VCaP (cell line): ENCODE measurements around the gene EYA2.

Experiments
- H3K27ac ChIP-seq: fragments of 450-650 bp; 2 replicates; pipeline ENCODE4 v1.5.1; 2017
- CTCF ChIP-seq: fragments of 450-650 bp; conservative IDR thresholded peaks from 2 replicates; pipeline ENCODE4 v1.5.1; 2017; ENCODE audit warnings: mild to moderate bottlenecking, moderate library complexity

Gene EYA2

GRCh38 chr20:47055699-47056369, 161.2 kb downstream of the EYA2 start:
- no peak for TF ChIP-seq CTCF
- H3K27ac ChIP-seq = no peak overlapping the region

DNA sequence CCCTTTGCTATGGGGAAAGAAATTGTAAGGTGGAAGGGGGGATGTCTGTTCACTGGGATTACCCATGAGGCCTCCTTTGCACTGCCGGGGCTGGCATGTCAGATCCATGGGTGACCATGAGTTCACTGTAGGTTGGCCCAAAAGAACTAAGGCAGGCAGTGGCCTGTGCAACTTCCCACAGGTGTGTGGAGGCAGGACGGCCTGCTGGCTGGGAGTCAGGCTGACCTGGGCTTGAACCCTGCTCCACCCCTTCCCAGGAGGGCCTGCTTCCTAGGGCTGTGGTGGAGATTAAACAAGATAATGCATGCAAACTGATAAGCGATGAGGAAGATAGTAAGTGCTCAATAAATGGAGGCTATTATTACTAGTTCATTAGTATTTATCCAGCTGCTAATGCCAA, 163.0 kb downstream of the EYA2 start:
- TF ChIP-seq CTCF = no peak
- no peak overlapping the region for H3K27ac ChIP-seq

DNA sequence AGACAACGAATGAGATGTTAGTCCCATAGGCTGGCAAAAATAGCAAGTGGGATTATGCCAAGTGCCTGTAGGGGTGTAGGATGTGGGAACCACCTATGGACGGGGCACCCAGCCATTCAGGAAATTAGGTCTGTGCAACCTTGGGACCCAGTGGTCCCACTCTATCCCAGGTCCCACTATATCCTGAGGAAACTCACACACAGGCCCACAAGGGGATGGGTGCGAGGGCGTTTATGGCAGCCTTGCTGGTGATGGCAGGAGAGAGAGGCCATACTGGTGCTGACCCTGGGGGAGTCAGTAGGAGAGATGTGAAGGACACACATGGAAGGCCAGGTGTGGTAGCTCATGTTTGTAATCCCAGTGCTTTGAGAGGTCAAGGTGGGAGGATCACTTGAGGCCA, 163.6 kb downstream of the EYA2 start:
- TF ChIP-seq CTCF = no peak
- H3K27ac ChIP-seq = no peak overlapping the region

DNA sequence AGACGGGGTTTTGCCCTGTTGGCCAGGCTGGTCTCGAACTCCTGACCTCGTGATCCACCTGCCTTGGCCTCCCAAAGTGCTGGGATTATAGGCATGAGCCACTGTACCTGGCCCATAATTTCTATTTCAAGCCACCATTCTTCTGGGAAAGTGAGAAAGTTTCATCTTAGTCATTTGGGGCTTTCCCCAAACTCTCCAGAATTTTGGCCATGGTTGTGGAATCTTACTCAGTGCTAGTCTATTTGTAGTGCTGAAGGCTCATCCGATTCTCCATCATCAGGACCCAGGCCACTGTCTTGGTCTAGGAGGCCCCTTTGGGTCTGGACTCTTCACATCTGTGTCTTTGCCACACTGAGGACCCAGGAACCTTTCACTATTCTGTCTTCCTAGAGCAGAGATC, 164.9 kb downstream of the EYA2 start:
- TF ChIP-seq CTCF = no peak

DNA sequence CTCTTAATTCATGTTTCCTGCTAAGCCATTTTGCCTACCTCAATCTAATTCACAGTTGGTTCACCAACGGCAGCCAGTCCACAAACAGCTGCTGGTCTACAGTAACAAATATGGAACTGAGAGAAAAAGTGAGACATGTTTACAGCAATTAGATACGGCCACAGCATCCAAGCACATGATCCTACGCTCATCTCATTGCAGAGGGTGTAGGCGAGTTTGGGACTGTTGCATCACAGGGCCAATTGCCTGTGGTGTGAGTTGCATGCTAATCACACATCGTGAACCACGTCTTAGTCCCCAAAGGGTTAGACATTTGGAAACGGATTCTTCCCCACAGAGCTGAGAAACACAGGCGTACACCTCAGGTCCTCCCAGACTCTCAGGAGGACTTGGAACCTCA, 166.9 kb downstream of the EYA2 start:
- H3K27ac ChIP-seq = no peak overlapping the region
- no peak for TF ChIP-seq CTCF

More for the DNA sequence above, 164.9 kb downstream of the EYA2 start:
- no peak overlapping the region for H3K27ac ChIP-seq

- TF ChIP-seq CTCF = no peak
- H3K27ac ChIP-seq = no peak overlapping the region
These were observed 167.7 kb downstream of the EYA2 start for GRCh38 chr20:47062226-47062890.

- TF ChIP-seq CTCF = no peak
- no peak overlapping the region for H3K27ac ChIP-seq
These were observed 168.8 kb downstream of the EYA2 start for GRCh38 chr20:47063407-47063806.
